GM12874 (cell line): ENCODE data around the gene CBX1.

Source experiments
- TF ChIP-seq, protein P1 (sequence below): IDR thresholded peaks from 2 replicates; pipeline ENCODE4 v1.5.1; 2011; ENCODE audit warnings: low read depth, mild to moderate bottlenecking, control low read depth, low read length, moderate library complexity; ENCODE audit not compliant: insufficient read depth

CBX1 gene

DNA sequence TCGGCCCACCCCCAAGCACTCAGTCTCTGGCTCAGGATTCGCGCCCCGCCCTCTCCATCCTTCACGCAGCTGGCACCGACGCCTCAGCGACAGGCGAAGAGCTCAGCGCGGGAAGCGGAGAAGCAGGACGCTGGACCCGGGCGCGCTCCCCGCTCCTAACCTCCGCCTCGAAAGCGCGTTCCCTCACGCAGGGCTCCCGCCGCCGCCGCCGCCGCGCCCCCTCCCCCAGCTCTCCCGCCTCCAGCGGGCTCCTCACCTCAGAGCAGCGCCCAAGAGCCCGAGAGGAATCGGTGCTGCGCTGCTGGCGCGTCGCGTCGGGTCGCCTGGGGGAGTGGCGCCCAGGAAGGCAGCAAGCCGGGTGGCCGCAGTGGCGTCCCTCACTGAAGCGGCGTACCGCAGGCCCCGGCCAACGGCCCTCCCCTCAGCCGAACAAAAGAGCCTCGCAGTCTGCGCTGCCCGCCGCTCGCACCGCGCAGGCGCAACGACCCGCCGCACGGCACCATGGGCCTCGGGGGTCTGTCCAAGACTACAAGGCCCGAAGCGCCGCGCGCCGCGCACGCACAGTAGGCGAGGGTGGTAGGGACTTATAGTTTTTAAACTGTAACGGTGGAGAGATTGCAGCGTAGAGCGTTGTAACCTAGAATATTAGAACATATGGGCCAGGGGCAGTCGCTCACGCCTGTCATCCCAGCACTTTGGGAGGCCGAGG lies at the start of gene CBX1:
TSS of gene CBX1 (minus strand) at position 467 of the 709 bp plus-strand sequence. CDS start 24,474 bp downstream, outside the sequence.
- TF ChIP-seq, protein P1, sequence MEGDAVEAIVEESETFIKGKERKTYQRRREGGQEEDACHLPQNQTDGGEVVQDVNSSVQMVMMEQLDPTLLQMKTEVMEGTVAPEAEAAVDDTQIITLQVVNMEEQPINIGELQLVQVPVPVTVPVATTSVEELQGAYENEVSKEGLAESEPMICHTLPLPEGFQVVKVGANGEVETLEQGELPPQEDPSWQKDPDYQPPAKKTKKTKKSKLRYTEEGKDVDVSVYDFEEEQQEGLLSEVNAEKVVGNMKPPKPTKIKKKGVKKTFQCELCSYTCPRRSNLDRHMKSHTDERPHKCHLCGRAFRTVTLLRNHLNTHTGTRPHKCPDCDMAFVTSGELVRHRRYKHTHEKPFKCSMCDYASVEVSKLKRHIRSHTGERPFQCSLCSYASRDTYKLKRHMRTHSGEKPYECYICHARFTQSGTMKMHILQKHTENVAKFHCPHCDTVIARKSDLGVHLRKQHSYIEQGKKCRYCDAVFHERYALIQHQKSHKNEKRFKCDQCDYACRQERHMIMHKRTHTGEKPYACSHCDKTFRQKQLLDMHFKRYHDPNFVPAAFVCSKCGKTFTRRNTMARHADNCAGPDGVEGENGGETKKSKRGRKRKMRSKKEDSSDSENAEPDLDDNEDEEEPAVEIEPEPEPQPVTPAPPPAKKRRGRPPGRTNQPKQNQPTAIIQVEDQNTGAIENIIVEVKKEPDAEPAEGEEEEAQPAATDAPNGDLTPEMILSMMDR = no peak

DNA sequence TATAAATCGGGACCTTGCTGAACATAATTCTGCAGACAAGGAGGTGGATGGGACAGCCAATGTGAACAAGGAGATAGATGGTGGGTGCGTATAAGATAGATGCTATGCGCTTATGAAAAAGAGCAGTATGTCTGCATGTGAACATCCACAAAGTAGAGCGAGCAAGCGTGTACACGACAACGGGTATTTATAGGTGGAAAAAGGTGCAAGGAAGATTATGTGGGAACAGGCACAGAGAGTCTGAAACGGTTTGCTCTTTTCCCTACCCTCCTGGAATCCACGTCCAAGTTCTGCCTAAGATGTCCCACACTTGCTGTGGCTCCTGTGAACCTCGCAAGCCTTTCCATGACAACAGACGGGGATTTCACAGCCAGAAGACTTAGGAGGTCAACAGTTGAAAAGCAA lies 49.3 kb upstream of the CBX1 start:
- TF ChIP-seq, protein P1 = no peak

DNA sequence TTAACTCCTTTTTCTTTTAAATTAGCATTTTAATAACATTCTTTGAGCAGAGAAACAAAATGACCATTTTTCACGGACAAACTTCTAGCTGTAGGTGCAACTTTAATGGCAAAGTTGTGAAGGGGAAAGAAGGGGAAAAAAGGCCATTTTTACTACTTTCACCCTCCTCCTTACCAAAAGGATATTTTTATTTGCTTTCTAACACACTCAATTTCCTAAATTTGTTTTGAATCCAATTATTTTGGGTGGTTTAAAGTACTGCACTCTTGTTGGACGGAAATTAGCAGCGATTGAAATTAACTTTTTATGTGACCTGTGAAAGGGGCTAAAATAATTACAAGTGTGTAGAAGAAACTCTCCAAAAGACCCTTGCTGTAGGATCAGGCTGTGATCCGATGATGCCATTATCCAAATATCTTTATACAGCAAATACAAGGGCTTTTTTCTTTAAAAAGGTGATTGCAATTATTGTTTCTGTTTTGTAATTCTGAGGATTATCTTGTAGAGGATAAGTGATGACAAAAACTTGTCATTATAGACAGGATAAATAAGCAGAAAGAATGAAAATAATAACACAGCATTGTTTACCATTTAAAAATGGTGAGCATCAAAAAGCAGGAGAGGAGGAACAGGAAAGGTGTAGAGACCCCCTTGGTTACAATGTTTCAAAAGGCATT lies 48.6 kb upstream of the CBX1 start:
- TF ChIP-seq, protein P1 = no peak

DNA sequence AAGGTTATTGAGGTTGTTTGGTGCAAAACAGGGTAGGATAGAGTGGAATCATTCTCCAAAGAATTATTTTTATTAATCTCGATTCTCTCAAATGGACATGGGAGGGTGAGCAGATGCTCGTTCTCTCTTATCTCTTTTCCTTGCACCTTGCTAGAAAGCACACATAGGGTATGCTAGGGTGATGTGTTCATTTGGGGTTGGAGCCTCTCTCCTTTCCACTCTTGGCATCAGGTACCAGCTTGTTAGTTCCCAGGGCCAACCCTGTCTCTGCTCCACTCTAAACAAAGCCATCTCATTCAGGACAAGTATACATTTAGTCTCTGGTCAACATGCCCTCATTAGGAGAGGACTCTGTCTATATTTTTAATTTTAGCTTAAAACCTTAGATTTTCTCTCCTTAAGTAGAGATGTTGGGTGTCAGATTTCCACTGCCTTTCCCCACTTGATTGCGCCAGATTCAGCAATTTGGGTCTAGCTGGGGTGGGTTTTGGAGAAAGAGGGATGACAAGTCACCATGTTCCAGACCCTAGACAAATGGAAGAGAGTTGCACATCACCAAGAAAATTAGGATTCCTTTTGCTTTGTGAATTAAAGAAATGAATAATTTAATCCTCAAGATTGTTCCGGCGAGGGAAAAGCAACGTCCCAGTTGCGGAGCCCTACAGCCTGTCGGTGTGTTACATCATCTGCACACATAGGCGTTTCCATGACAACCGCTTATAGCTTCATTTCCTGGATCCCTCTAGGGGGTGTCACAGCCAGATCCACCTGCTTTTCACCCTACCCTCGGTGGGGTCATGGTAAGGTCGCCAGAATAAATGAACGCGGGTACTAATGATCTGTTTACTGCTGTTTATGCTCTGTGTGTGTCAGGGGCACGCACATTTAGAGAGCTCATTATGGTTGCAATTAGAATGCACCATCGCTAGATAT lies 47.8 kb upstream of the CBX1 start:
- TF ChIP-seq, protein P1 = no peak

DNA sequence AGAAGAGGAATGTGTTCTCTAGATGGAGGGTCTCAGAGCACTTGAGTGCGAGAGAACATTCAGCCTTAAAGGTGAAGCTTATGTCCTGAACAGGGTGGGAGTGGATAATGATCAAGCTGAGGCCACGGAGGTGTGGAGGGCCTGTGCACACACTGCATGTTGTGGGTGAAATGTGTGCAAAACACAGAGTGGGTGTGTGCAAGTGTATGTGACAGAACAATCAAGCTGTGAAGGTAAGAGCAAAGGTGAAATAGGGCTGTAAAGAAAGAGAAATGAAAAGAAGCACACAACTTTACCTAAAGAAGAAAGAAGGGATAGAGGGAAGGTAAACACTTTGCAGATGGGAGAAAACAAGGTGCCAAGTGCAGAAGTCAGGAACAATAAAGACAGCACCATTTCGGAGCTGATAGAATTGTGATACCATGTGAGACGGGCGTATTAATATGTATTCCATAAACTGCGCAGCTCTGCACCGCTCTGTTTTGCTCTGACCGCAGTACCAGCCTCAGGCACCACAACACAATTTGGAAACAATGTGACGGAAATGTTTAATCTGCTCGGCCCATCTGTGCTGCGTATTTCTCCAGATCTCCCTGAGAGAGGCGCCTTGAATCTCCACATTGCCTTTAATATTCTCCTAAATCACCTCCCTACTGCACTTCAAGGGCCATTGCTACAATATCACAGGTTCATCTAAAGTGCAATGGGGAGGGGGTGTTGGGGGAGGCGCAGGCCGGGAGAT lies 46.9 kb upstream of the CBX1 start:
- TF ChIP-seq, protein P1 = no peak

DNA sequence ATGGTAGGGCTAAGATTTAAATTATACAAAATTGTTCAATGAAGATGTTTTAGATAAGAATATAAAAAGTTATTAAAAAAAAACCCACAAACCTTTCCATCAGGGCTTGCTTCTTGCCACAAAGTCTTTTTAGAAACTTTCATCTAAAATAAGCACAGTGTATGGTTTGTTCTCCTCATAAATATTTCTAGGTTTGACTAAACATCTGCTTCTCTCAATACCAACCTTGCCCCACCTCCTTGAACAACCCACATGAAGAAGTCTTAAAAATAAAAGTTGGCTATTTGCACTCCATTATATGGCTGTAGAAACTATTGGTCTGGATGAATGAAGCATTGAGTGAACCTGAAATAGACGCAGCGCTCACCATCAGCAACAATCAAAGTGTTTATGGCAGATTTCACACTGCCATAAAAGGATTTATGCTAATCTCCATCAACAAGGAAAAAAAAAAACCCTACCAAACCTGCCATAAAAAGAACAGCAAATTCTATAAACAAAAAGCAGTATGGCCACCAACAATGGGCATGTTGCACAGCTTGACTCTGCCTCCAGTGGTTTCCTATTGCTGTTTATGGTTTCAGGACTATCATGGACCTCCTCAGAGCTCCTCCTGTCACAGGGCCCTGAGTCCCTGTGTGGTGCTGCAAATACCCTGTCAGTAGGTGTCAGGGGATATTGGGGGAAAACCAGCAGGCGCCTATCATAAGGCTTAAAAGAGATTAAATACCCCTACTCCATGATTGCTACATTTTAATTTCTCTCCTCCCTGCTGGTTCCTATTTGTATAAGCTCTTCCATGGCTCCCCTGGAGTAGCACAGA lies 43.9 kb upstream of the CBX1 start:
- TF ChIP-seq, protein P1 = no peak
